ENCODE measurements around the gene DGKI. TPM values are rescaled to one million over a fixed set of nuclear protein-coding genes. Genes with fewer than 3 reads are reported as not detected.
"Not testable (repeated sequence)": the region's sequence is repeated elsewhere in the genome, so short reads cannot be mapped to it uniquely, and the experiment has no call there.

The DGKI gene
- polyA plus RNA-seq, 4 donors, result 1.5 to 1.8 (median 1.8) TPM

DNA sequence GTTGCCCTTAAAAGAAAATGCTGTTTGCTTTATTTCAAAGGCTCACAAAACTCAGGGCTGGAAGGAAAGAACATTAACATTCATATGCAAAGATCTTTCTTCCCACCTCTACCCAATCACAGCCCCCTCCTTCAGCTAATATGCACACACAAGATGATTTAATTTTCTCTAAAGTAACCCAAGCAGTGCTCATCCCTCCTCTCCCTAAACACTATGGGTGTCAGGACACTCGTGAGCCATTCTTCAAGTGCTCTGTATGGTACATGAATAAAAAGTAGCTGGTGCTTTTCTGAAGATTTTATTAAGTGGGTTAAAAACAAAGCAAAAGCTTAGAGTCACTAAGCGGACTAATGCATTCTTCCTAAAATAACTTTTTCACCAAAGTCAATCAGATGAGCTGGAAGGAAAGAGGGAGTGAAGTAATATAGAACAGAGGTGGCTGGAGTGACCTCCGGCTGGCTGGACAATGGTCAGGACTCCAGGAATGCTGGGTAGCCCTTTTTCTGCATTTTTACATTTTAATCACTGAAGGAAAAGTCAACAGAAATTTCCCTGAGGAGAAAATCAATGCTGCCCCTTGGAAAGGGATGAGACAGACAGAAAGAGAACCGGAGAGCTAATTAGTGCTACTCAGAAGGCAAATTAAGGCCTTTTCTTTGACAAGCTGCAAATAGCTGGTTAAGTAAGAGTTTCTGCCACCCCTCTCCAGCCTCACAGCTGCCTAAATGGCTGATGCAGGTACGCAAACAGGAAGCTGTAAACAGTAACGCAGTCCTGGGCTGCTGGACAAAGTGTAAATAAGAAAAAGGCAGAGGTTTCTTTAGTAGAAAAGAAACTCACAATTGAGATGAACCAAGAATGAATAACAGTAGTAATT lies 6.6 kb downstream of the DGKI start:
- no peak for DNase-seq (ENCODE audit: low read depth in 4 of 4, low spot score in 3 of 4)

DNA sequence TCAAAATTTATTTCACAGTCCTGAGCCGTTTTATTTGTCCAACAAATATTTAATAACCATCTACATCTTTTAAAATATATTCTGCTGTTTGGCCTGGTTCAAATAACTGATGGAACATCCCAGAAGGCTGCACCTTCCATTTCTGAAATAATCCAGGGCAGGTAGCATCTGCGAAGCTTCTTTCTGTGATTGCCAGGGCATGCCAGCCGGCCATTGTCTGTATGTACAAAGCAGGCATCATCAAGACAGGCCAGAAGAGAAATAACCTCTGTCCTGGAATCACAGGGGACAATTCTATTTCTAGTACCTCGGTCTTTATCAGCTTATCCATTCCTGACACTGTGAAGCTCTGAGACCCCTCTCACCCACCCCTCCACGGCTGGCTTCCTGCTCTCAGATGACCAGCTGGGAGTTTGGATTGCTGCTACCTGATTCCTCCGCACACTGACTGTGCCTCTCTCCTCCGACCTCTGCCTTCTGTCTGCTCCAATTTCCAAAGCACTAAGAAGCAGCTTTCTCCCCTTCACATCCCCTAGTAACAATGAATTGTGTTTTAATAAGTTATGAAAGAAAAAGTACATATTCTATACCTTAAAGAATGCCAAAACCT lies 8.0 kb downstream of the DGKI start:
- no peak for DNase-seq (ENCODE audit: low read depth in 4 of 4, low spot score in 3 of 4)

DNA sequence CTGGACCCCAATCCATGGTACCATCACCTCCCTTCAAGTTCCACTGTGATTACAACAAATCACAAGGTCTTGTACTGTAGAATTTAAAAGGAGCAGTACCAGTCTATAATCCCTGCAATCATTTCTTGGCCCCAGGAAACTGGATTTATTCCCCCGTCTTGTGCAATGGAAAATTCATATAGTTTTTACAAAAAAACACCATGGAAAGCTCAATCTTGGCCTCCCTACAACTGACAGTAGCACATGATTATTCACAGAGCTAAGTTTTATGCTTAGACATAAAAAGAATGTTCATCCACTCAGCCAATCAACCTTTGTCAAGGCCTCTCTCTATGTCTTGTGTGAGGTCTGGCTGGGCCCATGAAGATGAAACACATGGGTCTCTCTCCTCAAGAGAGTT lies 10.2 kb downstream of the DGKI start:
- DNase-seq (ENCODE audit: low read depth in 4 of 4, low spot score in 3 of 4), result no peak

DNA sequence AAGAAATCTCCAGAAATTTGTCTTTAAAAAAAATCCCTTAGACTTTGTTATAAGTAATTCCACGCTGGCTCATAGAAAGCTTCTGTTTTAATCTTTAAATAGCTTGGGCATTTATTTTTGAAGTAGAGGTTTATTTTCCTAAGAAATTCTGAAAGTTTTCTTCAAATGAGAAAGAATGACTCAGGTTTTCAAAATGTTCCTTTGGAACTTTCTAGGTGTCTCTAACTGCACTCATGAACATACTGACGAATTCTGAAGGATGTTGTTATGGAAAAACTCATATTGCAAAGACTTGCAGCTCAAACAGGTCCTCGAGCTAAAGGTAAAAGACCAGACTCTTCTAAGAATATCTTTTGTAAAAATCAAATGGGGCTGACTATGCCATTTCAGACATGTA lies 10.7 kb downstream of the DGKI start:
- no peak for DNase-seq (ENCODE audit: low read depth in 4 of 4, low spot score in 3 of 4)

GRCh38 chr7:137835486-137836112 lies 11.2 kb downstream of the DGKI start:
- no peak for DNase-seq (ENCODE audit: low read depth in 4 of 4, low spot score in 3 of 4)

DNA sequence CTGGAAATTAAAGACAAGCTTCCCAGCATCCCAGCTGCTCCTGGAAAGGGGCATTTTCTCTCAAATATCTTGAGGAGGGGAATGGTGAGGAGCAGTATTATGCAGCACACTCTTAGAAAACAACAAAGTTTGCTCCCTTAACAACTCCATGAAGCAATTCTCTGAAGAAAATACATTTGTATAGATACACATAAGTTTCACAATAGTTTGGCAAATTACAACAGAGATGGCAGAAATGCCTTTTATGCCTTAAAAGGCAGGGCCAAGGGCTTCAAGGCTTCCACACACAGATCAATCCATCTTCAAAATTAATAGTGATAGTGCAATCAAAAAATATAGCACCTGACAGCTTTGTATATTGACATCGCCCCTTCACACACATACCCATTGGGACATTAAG lies 12.2 kb downstream of the DGKI start:
- DNase-seq (ENCODE audit: low read depth in 4 of 4, low spot score in 3 of 4), result no peak

DNA sequence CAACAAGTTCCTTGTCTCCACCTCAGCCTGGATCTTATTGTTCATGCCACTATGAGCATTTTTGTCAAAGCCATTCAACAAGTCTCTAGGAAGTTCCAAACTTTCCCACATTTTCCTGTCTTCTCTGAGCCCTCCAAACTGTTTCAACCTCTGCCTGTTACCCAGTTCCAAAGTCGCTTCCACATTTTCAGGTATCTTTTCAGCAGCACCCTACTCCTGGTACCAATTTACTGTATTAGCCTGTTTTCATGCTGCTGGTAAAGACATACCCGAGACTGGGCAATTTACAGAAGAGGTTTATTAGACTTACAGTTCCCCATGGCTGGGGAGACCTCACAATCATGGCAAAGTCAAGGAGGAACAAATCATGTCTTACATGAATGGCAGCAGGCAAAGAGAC lies 13.8 kb downstream of the DGKI start:
- DNase-seq (ENCODE audit: low read depth in 4 of 4, low spot score in 3 of 4), result not testable (repeated sequence)

GRCh38 chr7:137832382-137832781 lies 14.4 kb downstream of the DGKI start:
- no peak for DNase-seq (ENCODE audit: low read depth in 4 of 4, low spot score in 3 of 4)

GRCh38 chr7:137831555-137831954 lies 15.2 kb downstream of the DGKI start:
- DNase-seq (ENCODE audit: low read depth in 4 of 4, low spot score in 3 of 4), result not testable (repeated sequence)

GRCh38 chr7:137829337-137829992 lies 17.3 kb downstream of the DGKI start:
- DNase-seq (ENCODE audit: low read depth in 4 of 4, low spot score in 3 of 4), result no peak

DNA sequence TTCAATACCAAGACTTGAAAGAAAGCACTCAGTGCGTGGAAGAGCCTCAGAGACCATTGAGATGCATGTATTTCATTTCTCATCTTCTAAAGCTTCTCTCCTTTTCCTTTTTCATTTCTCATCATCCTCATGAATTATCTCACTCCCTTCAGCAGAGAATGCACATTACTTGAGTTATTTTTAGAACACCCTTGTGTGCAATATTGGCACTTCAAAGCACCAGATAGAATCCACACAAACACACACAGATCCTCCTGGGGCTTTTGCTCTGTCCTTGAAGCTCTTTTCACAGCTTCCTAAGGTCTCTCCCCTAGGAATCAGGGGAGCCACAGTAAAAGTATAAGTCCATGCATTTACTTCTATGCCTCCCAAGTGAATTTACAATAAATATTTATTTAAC lies 18.3 kb downstream of the DGKI start:
- DNase-seq (ENCODE audit: low read depth in 4 of 4, low spot score in 3 of 4), result no peak

DNA sequence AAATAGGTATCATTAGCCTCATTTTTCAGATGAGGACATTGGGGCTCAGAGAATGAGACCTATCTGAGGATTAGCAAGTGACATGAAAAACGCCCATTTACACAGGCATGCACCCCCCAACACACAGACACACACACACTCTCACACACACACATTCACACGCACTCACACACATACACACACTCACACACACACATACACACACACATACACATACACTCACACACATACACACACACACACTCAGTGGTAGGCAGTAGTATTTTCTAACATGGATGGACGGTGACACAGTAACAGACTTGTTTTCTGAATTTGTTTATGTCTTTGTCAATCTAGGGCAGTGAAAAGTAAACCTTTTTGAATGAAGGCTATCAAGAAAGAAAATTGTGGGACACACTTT lies 21.3 kb downstream of the DGKI start:
- DNase-seq (ENCODE audit: low read depth in 4 of 4, low spot score in 3 of 4), result no peak

DNA sequence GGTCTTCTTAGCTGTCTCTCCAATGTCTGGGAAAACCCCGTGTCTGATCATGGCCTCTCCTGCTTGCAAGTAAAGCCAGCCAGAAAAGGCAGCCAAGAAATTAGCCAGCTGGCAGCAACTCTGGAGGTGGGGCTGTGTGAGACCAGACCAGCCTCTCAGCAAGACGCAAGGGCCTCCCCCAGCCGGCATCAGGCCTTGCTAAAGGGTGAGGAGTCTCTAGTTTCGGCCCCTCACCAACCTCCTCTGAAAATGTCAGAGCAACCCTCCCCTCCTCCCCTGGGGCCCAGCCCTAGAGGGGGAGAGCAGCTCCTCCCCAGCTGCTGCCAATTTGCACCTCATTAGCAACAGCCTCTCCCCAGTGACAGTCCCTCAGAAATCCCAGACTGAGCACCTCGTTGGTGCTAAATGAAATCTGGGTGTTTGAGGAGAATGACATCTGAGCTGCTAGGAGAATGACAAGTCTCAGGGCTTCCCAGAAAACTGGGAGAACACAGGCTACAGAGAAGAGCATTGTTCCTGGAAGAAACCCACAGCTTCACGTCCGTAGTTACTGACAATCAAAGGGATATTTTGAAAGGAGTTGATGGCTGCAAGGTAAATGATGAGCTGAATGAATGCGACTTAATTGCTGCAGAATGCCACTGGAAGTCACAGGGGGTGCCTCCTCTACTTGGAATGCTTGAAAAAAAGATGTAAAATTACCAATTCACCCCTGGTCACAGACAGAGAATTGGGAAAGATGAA lies 25.9 kb downstream of the DGKI start:
- peak in 1 of 4 donors; percentile 11 for DNase-seq (ENCODE audit: low read depth in 4 of 4, low spot score in 3 of 4)

DNA sequence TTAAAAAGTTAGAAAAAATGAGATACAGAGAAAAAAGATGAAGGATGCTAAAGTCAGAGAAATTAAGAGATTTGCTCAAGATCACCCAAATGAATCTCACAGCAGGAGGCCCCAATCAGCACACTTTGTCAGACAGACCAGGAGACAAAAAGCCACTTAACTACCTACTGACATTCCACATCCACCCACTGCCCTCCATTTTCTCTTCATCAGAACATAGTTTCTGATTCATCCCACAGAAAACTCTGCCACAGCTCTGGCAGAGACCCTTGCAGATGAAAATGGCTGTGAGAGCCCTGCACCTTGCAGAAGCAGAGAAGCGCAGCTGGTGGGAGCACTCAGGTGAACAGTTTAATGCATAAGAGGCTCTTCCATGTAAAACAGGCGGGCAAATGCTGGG lies 26.6 kb downstream of the DGKI start:
- no peak for DNase-seq (ENCODE audit: low read depth in 4 of 4, low spot score in 3 of 4)

- DNase-seq (ENCODE audit: low read depth in 4 of 4, low spot score in 3 of 4), result no peak
These were observed 28.7 kb downstream of the DGKI start for GRCh38 chr7:137818036-137818435.

DNA sequence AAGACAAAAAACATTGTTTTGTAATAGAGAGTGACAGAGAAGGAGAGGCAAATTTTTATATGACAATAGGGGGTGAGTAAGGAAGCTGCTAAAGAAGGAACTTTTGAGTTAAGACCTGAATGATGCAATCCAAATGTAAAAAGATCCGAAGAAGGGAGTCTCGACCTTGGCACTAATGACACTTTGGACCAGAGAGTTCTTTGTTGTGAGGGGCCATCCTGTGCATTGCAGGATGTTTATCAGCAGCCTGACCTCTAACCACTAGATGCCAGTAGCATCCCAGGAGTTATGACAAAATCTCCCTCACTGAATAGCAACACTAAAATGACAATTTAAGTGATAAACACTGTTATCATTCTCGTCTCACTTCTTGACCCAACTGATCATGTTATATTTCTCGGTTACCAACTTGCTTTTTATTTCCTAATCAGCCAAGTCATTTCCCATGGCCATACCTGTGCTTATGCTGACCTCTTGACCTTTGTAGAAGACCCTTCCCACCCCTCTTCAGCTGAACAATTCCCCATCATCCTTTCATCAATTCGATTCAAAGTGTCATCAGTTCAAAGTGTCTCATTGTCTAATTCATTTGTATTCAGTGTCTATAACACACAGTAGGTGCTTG lies 30.0 kb downstream of the DGKI start:
- DNase-seq (ENCODE audit: low read depth in 4 of 4, low spot score in 3 of 4), result no peak

DNA sequence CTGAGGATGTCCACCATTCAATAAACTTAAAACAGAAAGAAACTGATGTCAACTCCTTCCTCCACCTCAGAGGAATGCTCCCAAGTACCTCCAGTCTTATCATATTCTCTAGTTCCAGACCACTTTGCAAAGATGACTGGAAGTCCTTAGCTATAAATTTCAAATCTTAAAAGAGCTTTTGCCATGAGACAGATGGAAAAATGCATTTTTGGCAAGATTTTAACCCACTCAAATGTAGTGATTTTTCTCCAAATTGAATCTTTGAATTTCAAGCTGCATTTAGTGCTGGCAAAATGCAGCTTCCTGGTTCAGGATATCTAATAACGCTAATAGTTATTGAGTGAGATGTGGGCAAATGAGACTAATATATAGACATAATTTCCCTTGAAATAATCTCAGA lies 33.2 kb downstream of the DGKI start:
- DNase-seq (ENCODE audit: low read depth in 4 of 4, low spot score in 3 of 4), result no peak

DNA sequence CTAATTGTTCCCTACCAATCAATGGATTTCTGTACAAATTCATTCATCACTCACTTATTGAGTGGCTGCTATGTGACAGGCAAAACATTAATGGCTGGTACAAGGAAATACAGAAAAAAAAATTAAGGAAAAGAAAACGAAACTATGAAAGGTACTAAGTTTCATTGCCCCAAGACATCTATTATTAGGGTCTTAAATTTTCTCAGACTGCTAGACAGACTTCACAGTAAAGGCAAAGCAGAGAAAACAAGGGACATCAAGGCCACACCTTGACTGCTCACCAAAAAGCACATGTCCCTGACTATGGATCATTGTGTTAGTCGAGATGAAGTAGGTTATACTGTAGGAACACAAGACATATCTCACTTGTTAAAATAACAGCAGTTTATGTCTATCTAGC lies 36.5 kb downstream of the DGKI start:
- no peak for DNase-seq (ENCODE audit: low read depth in 4 of 4, low spot score in 3 of 4)

DNA sequence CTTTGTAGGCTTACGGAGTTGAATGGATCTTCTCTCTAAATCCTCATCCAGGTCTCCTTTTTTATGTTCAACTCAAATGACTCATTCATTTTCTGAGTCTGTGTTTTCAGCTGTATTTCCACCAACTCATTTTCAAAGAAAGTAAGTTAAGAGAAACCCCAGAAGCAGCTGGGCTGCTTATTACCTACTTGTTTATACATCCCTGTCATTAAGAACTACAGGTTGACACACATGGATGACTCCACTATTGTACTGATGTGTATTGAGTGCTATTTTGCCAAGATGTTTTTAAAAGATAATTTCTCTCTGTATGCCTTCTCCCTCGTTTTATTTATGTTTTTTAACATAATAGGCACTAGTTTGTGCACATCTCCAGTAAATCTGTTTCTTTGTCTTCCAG lies 41.9 kb downstream of the DGKI start:
- DNase-seq (ENCODE audit: low read depth in 4 of 4, low spot score in 3 of 4), result no peak

GRCh38 chr7:137801491-137801890 lies 45.3 kb downstream of the DGKI start:
- DNase-seq (ENCODE audit: low read depth in 4 of 4, low spot score in 3 of 4), result no peak
